ENCODE measurements around the gene UNC13D.

UNC13D gene

GRCh38 chr17:75837899-75838298, 6.3 kb downstream of the UNC13D start:
- H3K27ac ChIP-seq: no peak overlapping the region
- no peak for TF ChIP-seq CTCF (conservative IDR thresholded peaks at IDR 0.05)

- no peak overlapping the region for H3K27ac ChIP-seq
These were observed 7.6 kb downstream of the UNC13D start for GRCh38 chr17:75836605-75837004.

GRCh38 chr17:75835654-75835987, 8.6 kb downstream of the UNC13D start:
- no peak for TF ChIP-seq CTCF (conservative IDR thresholded peaks at IDR 0.05)
- no peak overlapping the region for H3K27ac ChIP-seq

More at GRCh38 chr17:75836605-75837004, 7.6 kb downstream of the UNC13D start:
- no peak for TF ChIP-seq CTCF (conservative IDR thresholded peaks at IDR 0.05)

- TF ChIP-seq CTCF (conservative IDR thresholded peaks at IDR 0.05): no peak
- H3K27ac ChIP-seq: no peak overlapping the region
These were observed 9.1 kb downstream of the UNC13D start for GRCh38 chr17:75834928-75835653.

GRCh38 chr17:75834279-75834920, 9.8 kb downstream of the UNC13D start:
- no peak for TF ChIP-seq CTCF (conservative IDR thresholded peaks at IDR 0.05)
- no peak overlapping the region for H3K27ac ChIP-seq

- no peak overlapping the region for H3K27ac ChIP-seq
- TF ChIP-seq CTCF (conservative IDR thresholded peaks at IDR 0.05): no peak
These were observed 11.4 kb downstream of the UNC13D start for GRCh38 chr17:75832652-75833400.

GRCh38 chr17:75832164-75832651, 12.0 kb downstream of the UNC13D start:
- H3K27ac ChIP-seq: no peak overlapping the region
- TF ChIP-seq CTCF (conservative IDR thresholded peaks at IDR 0.05): no peak
